IMR-90 (cell line): ENCODE results near the gene KLF11. TPM values are rescaled to one million over a fixed set of nuclear protein-coding genes. Genes with fewer than 3 reads are reported as not detected.

Source experiments
- ATAC-seq: fragments of 200-7000 bp; cut with Tn5 transposase; 2 replicates; pipeline ENCODE4 v1.9.1; 2020; ENCODE audit warnings: low read depth, mild to moderate bottlenecking, moderate library complexity
- BruUV-seq: library from RNA; stranded (reverse); fragments of 400-500 nt; replicated peaks from 2 replicates; lab custom pipeline; 2021; lab: Mats Ljungman, UMichigan
- CTCF ChIA-PET: fragments of 300-600 bp; formaldehyde crosslinking; extraction: SDS; loops from one replicate; lab custom pipeline; 2021; ENCODE audit warnings: antibody characterized with exemption; lab: Yijun Ruan, JAX
- POLR2A ChIA-PET: fragments of 300-600 bp; sonication (Branson Sonifier 250); formaldehyde crosslinking; loops from one replicate; lab custom pipeline; 2022; ENCODE audit warnings: antibody characterized with exemption; ENCODE audit not compliant: unreplicated experiment; lab: Charles Lee
- DNase-seq: peaks from one replicate; pipeline ENCODE4 v3.0.0; 2013
- H2AFZ ChIP-seq: replicated peaks from 2 replicates; pipeline ENCODE3; 2013; ENCODE audit warnings: low read length, mild to moderate bottlenecking; ENCODE audit not compliant: poor library complexity
- H2AK5ac ChIP-seq: 2 replicates; pipeline ENCODE4 v1.6.1; 2013; ENCODE audit warnings: low read depth, low read length, inconsistent platforms
- H2AK9ac ChIP-seq: replicated peaks from 2 replicates; pipeline ENCODE3; 2013; ENCODE audit warnings: mild to moderate bottlenecking, low read depth, low read length, moderate library complexity; ENCODE audit not compliant: poor library complexity
- H2BK120ac ChIP-seq: 2 replicates; pipeline ENCODE4 v1.6.1; 2013; ENCODE audit warnings: low read depth, low read length, inconsistent platforms
- H2BK15ac ChIP-seq: 3 replicates; pipeline ENCODE4 v1.6.1; 2013; ENCODE audit warnings: low read depth, low read length, inconsistent platforms
- H2BK20ac ChIP-seq: 2 replicates; pipeline ENCODE4 v1.6.1; 2013; ENCODE audit warnings: low read depth, mild to moderate bottlenecking, inconsistent platforms, low read length, moderate library complexity
- H2BK5ac ChIP-seq: 2 replicates; pipeline ENCODE4 v1.6.1; 2013; ENCODE audit warnings: mild to moderate bottlenecking, low read depth, low read length, inconsistent platforms; ENCODE audit not compliant: poor library complexity, severe bottlenecking
- H3K14ac ChIP-seq: replicated peaks from 2 replicates; pipeline ENCODE4 v1.6.1; 2013; ENCODE audit warnings: low read depth, low read length, inconsistent platforms
- H3K18ac ChIP-seq: 2 replicates; pipeline ENCODE4 v1.6.1; 2013; ENCODE audit warnings: low read depth, low read length, control low read depth
- H3K23ac ChIP-seq: 2 replicates; pipeline ENCODE4 v1.6.1; 2013; ENCODE audit warnings: low read depth, low read length, inconsistent platforms
- H3K27ac ChIP-seq: 2 replicates; pipeline ENCODE4 v1.5.1; 2013; ENCODE audit warnings: mild to moderate bottlenecking, control low read depth, low read length; ENCODE audit not compliant: insufficient read depth
- H3K27me3 ChIP-seq: 2 replicates; pipeline ENCODE4 v1.6.1; 2013; ENCODE audit warnings: low read length; ENCODE audit not compliant: control insufficient read depth, insufficient read depth
- H3K36me3 ChIP-seq: 2 replicates; pipeline ENCODE4 v1.6.1; 2013; ENCODE audit warnings: low read length, mixed read lengths; ENCODE audit not compliant: control insufficient read depth, insufficient read depth
- H3K4ac ChIP-seq: 2 replicates; pipeline ENCODE4 v1.6.1; 2013; ENCODE audit warnings: low read depth, low read length, inconsistent platforms
- H3K4me1 ChIP-seq: 2 replicates; pipeline ENCODE4 v1.6.1; 2013; ENCODE audit warnings: low read length, mixed read lengths; ENCODE audit not compliant: control insufficient read depth, insufficient read depth
- H3K4me2 ChIP-seq: 2 replicates; pipeline ENCODE4 v1.6.1; 2013; ENCODE audit warnings: low read depth, mild to moderate bottlenecking, control low read depth, low read length, moderate library complexity
- H3K4me3 ChIP-seq: 2 replicates; pipeline ENCODE4 v1.5.1; 2013; ENCODE audit warnings: low read depth, mild to moderate bottlenecking, control low read depth, low read length, moderate library complexity; ENCODE audit not compliant: insufficient read depth
- H3K56ac ChIP-seq: 2 replicates; pipeline ENCODE4 v1.6.1; 2013; ENCODE audit warnings: low read length, inconsistent platforms; ENCODE audit not compliant: insufficient read depth; ENCODE audit errors: extremely low read depth
- H3K79me1 ChIP-seq, 2 experiments: 2 replicates each; pipeline ENCODE4 v1.6.1; 2013; ENCODE audit warnings: low read length in 2 of 2, inconsistent platforms in 1 of 2, low read depth in 1 of 2
- H3K9ac ChIP-seq: 2 replicates; pipeline ENCODE4 v1.6.1; 2013; ENCODE audit warnings: low read depth, low read length, control low read depth
- H3K9me1 ChIP-seq: 2 replicates; pipeline ENCODE4 v1.6.1; 2013; ENCODE audit warnings: low read length, inconsistent platforms; ENCODE audit not compliant: insufficient read depth
- H3K9me3 ChIP-seq: 2 replicates; pipeline ENCODE4 v1.6.1; 2013; ENCODE audit warnings: low read length; ENCODE audit not compliant: control insufficient read depth, insufficient read depth
- H4K20me1 ChIP-seq: 2 replicates; pipeline ENCODE4 v1.6.1; 2013; ENCODE audit warnings: low read length, inconsistent platforms; ENCODE audit not compliant: insufficient read depth
- H4K5ac ChIP-seq: 2 replicates; pipeline ENCODE4 v1.6.1; 2013; ENCODE audit warnings: mild to moderate bottlenecking, low read depth, low read length, control low read depth
- H4K8ac ChIP-seq, 2 experiments: 2 replicates each; pipeline ENCODE4 v1.6.1; 2013; ENCODE audit warnings: low read depth in 2 of 2, low read length in 2 of 2, control low read depth in 1 of 2, inconsistent platforms in 1 of 2
- H4K91ac ChIP-seq: 2 replicates; pipeline ENCODE4 v1.6.1; 2013; ENCODE audit warnings: low read depth, low read length, inconsistent platforms; ENCODE audit not compliant: insufficient read depth
- BHLHE40 ChIP-seq: fragments of 150-350 bp; IDR thresholded peaks from 2 replicates; pipeline ENCODE4 v1.6.1; 2016; ENCODE audit warnings: mild to moderate bottlenecking, low read depth, low read length
- CEBPB ChIP-seq: IDR thresholded peaks from 2 replicates; pipeline ENCODE4 v1.6.1; 2012; ENCODE audit warnings: low read depth, low read length, improper control_type of control experiment
- CHD1 ChIP-seq: IDR thresholded peaks from 2 replicates; pipeline ENCODE4 v1.6.1; 2012; ENCODE audit warnings: low read depth, low read length, improper control_type of control experiment
- CTCF ChIP-seq: conservative IDR thresholded peaks from 2 replicates; pipeline ENCODE4 v1.5.1; 2012; ENCODE audit warnings: mild to moderate bottlenecking, low read depth, low read length, improper control_type of control experiment
- ELK1 ChIP-seq: fragments of 150-350 bp; IDR thresholded peaks from 2 replicates; pipeline ENCODE4 v1.6.1; 2016; ENCODE audit warnings: low read depth, mild to moderate bottlenecking, low read length, moderate library complexity, borderline replicate concordance
- MAZ ChIP-seq: IDR thresholded peaks from 2 replicates; pipeline ENCODE4 v1.6.1; 2012; ENCODE audit warnings: low read depth, mild to moderate bottlenecking, low read length, improper control_type of control experiment, moderate library complexity, borderline replicate concordance
- MXI1 ChIP-seq: IDR thresholded peaks from 2 replicates; pipeline ENCODE4 v1.6.1; 2012; ENCODE audit warnings: low read depth, mild to moderate bottlenecking, low read length, moderate library complexity, borderline replicate concordance
- NFE2L2 ChIP-seq: fragments of 150-350 bp; IDR thresholded peaks from 2 replicates; pipeline ENCODE4 v1.6.1; 2016; ENCODE audit warnings: low read depth, mild to moderate bottlenecking, low read length
- RAD21 ChIP-seq: IDR thresholded peaks from 2 replicates; pipeline ENCODE4 v1.6.1; 2012; ENCODE audit warnings: low read length, improper control_type of control experiment
- RCOR1 ChIP-seq: IDR thresholded peaks from 2 replicates; pipeline ENCODE4 v1.6.1; 2012; ENCODE audit warnings: mild to moderate bottlenecking, low read length, improper control_type of control experiment; ENCODE audit not compliant: insufficient replicate concordance
- WGBS, 2 experiments: methylation state at CpG; one replicate each; pipeline versions ENCODE4 v1.1.5 to v1.1.7; 2013; ENCODE audit warnings: missing lambda C conversion rate in 2 of 2; ENCODE audit not compliant: insufficient read length in 1 of 2; ENCODE audit errors: extremely low coverage in 2 of 2; 5-methylcytosine and 5-hydroxymethylcytosine counted together
- dilution Hi-C: fragments of 300-500 bp; cut with HindIII; formaldehyde crosslinking; loops from one replicate; pipeline ENCODE4 v1.14.3; 2018; ENCODE audit warnings: low sequenced_read_pairs; ENCODE audit not compliant: unreplicated experiment
- in situ Hi-C: fragments of 300-500 bp; cut with MboI; formaldehyde crosslinking; loops from 3 replicates; pipeline ENCODE4 v1.14.3; 2019; ENCODE audit warnings: low sequenced_read_pairs, inconsistent platforms, mixed read lengths
- intact Hi-C: fragments of 100-400 bp; cut with micrococcal nuclease; formaldehyde crosslinking; loops from 2 replicates; pipeline ENCODE4 v1.10.0; 2022
- polyA plus RNA-seq, 3 experiments: library from polyadenylated mRNA; depleted of rRNA; stranded (reverse); fragments of >200 nt; gene quantifications; 2 replicates each; pipeline ENCODE4 v1.2.3, GENCODE V29; 2012; ENCODE audit warnings: low replicate concordance in 1 of 3
- total RNA-seq: library from RNA; depleted of rRNA; stranded (reverse); fragments of >200 nt; gene quantifications from 2 replicates; pipeline ENCODE4 v1.2.3, GENCODE V29; 2012
- TF ChIP-seq, protein P1 (sequence below): fragments of 150-350 bp; IDR thresholded peaks from 2 replicates; pipeline ENCODE4 v1.6.1; 2017; ENCODE audit warnings: mild to moderate bottlenecking, antibody characterized with exemption, low read length, low read depth

Gene KLF11
- total and polyA plus RNA-seq, 2 of the 4 experiments (the other 2 are of a cell fraction) = 2.0 to 2.4 TPM

DNA sequence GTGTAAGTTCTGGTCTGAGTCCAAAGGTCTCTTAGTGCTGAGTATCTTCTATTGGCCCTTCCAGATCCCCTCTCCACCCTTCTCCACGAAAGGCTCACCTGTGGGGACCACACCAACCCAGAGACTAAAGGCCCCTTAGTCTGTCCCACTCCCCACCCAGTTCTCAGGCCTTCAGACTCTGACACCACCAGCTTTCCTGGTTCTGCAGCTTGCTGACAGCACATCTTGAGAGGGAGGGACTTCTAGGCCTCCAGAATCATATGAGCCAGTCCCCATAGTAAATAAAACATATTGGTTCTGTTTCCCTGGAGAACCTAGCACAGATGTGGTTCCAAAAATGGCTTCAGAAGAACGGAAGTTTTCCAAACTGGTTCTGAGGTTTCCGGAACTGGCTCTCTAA lies 38.5 kb upstream of the KLF11 start:
- no peak for DNase-seq
- Histone ChIP-seq H4K5ac (no peak overlapping the region), H4K8ac (no peak overlapping the region), H3K4me2 (no peak overlapping the region), H3K23ac (no peak overlapping the region), H3K36me3 (no peaks in the 10 kb centered on the region), H2BK20ac (no peak overlapping the region), H3K18ac (no peak overlapping the region), H3K9me1 (peaks cover 4% of the 10 kb centered on the region; the same call in 1 of the 2 replicates), H2AK5ac (no peak overlapping the region), H2BK120ac (no peak overlapping the region), H3K14ac (no peak overlapping the region), H3K9me3 (no peaks in the 10 kb centered on the region), H3K79me1 (no peaks in the 10 kb centered on the region), H3K56ac (no peak overlapping the region), H4K20me1 (no peaks in the 10 kb centered on the region), H2BK5ac (no peak overlapping the region), H3K4me3 (no peak overlapping the region), H2AFZ (no peak overlapping the region), H3K27ac (no peak overlapping the region), H3K27me3 (no peaks in the 10 kb centered on the region), H3K4ac (no peak overlapping the region), H2BK15ac (no peak overlapping the region), H3K4me1 (peaks cover 22% of the 10 kb centered on the region), H3K9ac (no peak overlapping the region), H4K91ac (no peak overlapping the region), H2AK9ac (no peak overlapping the region)
- no CpG with 5 or more reads among the region's 3 CpGs for WGBS, 2 experiments
- in situ Hi-C loops = no loop called here
- no peak for ATAC-seq
- no TSS peak for BruUV-seq
- dilution Hi-C loops = no loop called here
- intact Hi-C loops = no loop called here
- no peak for TF ChIP-seq CTCF
- no peak for TF ChIP-seq CEBPB
- TF ChIP-seq, protein P1, sequence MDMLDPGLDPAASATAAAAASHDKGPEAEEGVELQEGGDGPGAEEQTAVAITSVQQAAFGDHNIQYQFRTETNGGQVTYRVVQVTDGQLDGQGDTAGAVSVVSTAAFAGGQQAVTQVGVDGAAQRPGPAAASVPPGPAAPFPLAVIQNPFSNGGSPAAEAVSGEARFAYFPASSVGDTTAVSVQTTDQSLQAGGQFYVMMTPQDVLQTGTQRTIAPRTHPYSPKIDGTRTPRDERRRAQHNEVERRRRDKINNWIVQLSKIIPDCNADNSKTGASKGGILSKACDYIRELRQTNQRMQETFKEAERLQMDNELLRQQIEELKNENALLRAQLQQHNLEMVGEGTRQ = no peak
- no peak for TF ChIP-seq RAD21
- no peak for TF ChIP-seq MAZ
- TF ChIP-seq ELK1 = no peak
- no peak for TF ChIP-seq RCOR1
- no peak for TF ChIP-seq BHLHE40
- no peak for TF ChIP-seq CHD1
- no peak for TF ChIP-seq MXI1
- no peak for TF ChIP-seq NFE2L2
- CTCF ChIA-PET = no interaction called here
- POLR2A ChIA-PET = no interaction called here
